GM18505 (cell line): Measurements from ENCODE around the gene LHFPL5.

ENCODE experiments used
- ATAC-seq: cut with Tn5 transposase; IDR thresholded peaks from one replicate; pipeline ENCODE4 v1.9.1; 2021; ENCODE audit not compliant: unreplicated experiment
- POLR2A ChIP-seq: IDR thresholded peaks from 4 replicates; pipeline ENCODE4 v1.6.1; 2011; ENCODE audit warnings: borderline replicate concordance; ENCODE audit not compliant: insufficient read depth, insufficient read length; ENCODE audit errors: extremely low read depth

LHFPL5 gene

GRCh38 chr6:35804996-35805736, at the start of gene LHFPL5:
Gene LHFPL5 (plus strand): TSS chr6:35805352. CDS start chr6:35805671, 319 bp downstream.
- no peak for ATAC-seq

GRCh38 chr6:35757456-35758123, 47.6 kb upstream of the LHFPL5 start:
- ATAC-seq: no peak
- TF ChIP-seq POLR2A: no peak

More at GRCh38 chr6:35804996-35805736, at the start of gene LHFPL5:
- no peak for TF ChIP-seq POLR2A

- no peak for ATAC-seq
Measured at GRCh38 chr6:35759426-35759825, 45.7 kb upstream of the LHFPL5 start.

GRCh38 chr6:35765739-35766138, 39.4 kb upstream of the LHFPL5 start:
- ATAC-seq: no peak
- TF ChIP-seq POLR2A: no peak

More at GRCh38 chr6:35759426-35759825, 45.7 kb upstream of the LHFPL5 start:
- no peak for TF ChIP-seq POLR2A

GRCh38 chr6:35769211-35769610, 35.9 kb upstream of the LHFPL5 start:
- ATAC-seq: no peak

GRCh38 chr6:35771343-35771627, 33.9 kb upstream of the LHFPL5 start:
- no peak for TF ChIP-seq POLR2A
- no peak for ATAC-seq

More at GRCh38 chr6:35769211-35769610, 35.9 kb upstream of the LHFPL5 start:
- TF ChIP-seq POLR2A: no peak

GRCh38 chr6:35774116-35774794, 30.9 kb upstream of the LHFPL5 start:
- no peak for TF ChIP-seq POLR2A
- no peak for ATAC-seq

GRCh38 chr6:35775031-35775430, 30.1 kb upstream of the LHFPL5 start:
- no peak for ATAC-seq
- TF ChIP-seq POLR2A: no peak

- TF ChIP-seq POLR2A: no peak
- ATAC-seq: no peak
Measured at GRCh38 chr6:35776364-35777215, 28.6 kb upstream of the LHFPL5 start, which contains the start of gene CLPSL2. Gene CLPSL2 (plus strand): TSS chr6:35776598. CDS start chr6:35776619, 21 bp downstream.

GRCh38 chr6:35777356-35778102, 27.6 kb upstream of the LHFPL5 start:
- no peak for ATAC-seq
- TF ChIP-seq POLR2A: no peak

- no peak for TF ChIP-seq POLR2A
- ATAC-seq: no peak
Measured at GRCh38 chr6:35778437-35778836, 26.7 kb upstream of the LHFPL5 start.

GRCh38 chr6:35780719-35781118, 24.4 kb upstream of the LHFPL5 start, which contains the start of gene CLPSL1:
Gene CLPSL1 (plus strand): TSS chr6:35781019. CDS start chr6:35781111, 92 bp downstream.
- no peak for ATAC-seq
- TF ChIP-seq POLR2A: no peak
